CD1c-positive myeloid dendritic cell (primary cell): ENCODE results near the gene WNT4.

Source experiments
- DNase-seq: peaks from one replicate; pipeline ENCODE4 v3.0.0-alpha.2; 2016; ENCODE audit errors: extremely low spot score

Gene WNT4

GRCh38 chr1:22131062-22131461 is 11.8 kb downstream of the WNT4 start:
- no peak for DNase-seq

- DNase-seq: no peak
Measured at GRCh38 chr1:22129501-22130117, 13.3 kb downstream of the WNT4 start.

GRCh38 chr1:22128392-22128791 is 14.5 kb downstream of the WNT4 start:
- DNase-seq: no peak

GRCh38 chr1:22127731-22128130 is 15.2 kb downstream of the WNT4 start:
- no peak for DNase-seq

GRCh38 chr1:22127248-22127647 is 15.6 kb downstream of the WNT4 start:
- no peak for DNase-seq

- no peak for DNase-seq
Measured at GRCh38 chr1:22126531-22126930, 16.4 kb downstream of the WNT4 start.

- no peak for DNase-seq
Measured at GRCh38 chr1:22124592-22125229, 18.2 kb downstream of the WNT4 start.

GRCh38 chr1:22123901-22124404 is 18.9 kb downstream of the WNT4 start:
- no peak for DNase-seq

- DNase-seq: no peak
Measured at GRCh38 chr1:22123071-22123390, 19.9 kb downstream of the WNT4 start.

- DNase-seq: no peak
Measured at GRCh38 chr1:22122273-22123070, 20.4 kb downstream of the WNT4 start.

- DNase-seq: no peak
Measured at GRCh38 chr1:22121421-22121911, 21.4 kb downstream of the WNT4 start.

GRCh38 chr1:22120469-22120790 is 22.5 kb downstream of the WNT4 start:
- DNase-seq: no peak

- DNase-seq: no peak
Measured at GRCh38 chr1:22119626-22120468, 23.1 kb downstream of the WNT4 start.

- DNase-seq: no peak
Measured at GRCh38 chr1:22118291-22118992, 24.5 kb downstream of the WNT4 start.

GRCh38 chr1:22117851-22118250 is 25.0 kb downstream of the WNT4 start:
- no peak for DNase-seq

- DNase-seq: no peak
Measured at GRCh38 chr1:22117238-22117637, 25.7 kb downstream of the WNT4 start.

GRCh38 chr1:22115286-22115685 is 27.6 kb downstream of the WNT4 start:
- no peak for DNase-seq

- no peak for DNase-seq
Measured at GRCh38 chr1:22114083-22115012, 28.5 kb downstream of the WNT4 start.

- DNase-seq: no peak
Measured at GRCh38 chr1:22112554-22112953, 30.3 kb downstream of the WNT4 start.

GRCh38 chr1:22111620-22112019 is 31.3 kb downstream of the WNT4 start:
- no peak for DNase-seq
